GM23338 (cell line): ENCODE results near the gene MYO5B. TPM values are rescaled to one million over a fixed set of nuclear protein-coding genes. Genes with fewer than 3 reads are reported as not detected.

Experiments used
- ATAC-seq: fragments of 200-7000 bp; cut with Tn5 transposase; 3 replicates; pipeline ENCODE4 v1.9.1; 2020
- DNase-seq: peaks from one replicate; pipeline ENCODE4 v3.0.0-alpha.2; 2015; ENCODE audit warnings: low spot score
- H2AFZ ChIP-seq: fragments of 200-600 bp; sonication (generic); 2 replicates; pipeline ENCODE4 v1.8.0; 2016; ENCODE audit warnings: antibody characterized with exemption, mild to moderate bottlenecking, moderate library complexity
- H3F3A ChIP-seq: fragments of 200-600 bp; sonication (generic); replicated peaks from 2 replicates; pipeline ENCODE4 v1.8.0; 2017; ENCODE audit warnings: antibody characterized with exemption, mixed run types, low read depth
- H3K27ac ChIP-seq: fragments of 200-600 bp; sonication (generic); 2 replicates; pipeline ENCODE4 v1.6.1; 2016; ENCODE audit warnings: low read depth
- H3K27me3 ChIP-seq: fragments of 200-600 bp; sonication (generic); 2 replicates; pipeline ENCODE4 v1.8.0; 2016; ENCODE audit warnings: mild to moderate bottlenecking, mixed run types, moderate library complexity; ENCODE audit not compliant: insufficient read depth
- H3K36me3 ChIP-seq: fragments of 200-600 bp; sonication (generic); 2 replicates; pipeline ENCODE4 v1.8.0; 2016; ENCODE audit warnings: mild to moderate bottlenecking; ENCODE audit not compliant: insufficient read depth
- H3K4me1 ChIP-seq: fragments of 200-600 bp; sonication (generic); 2 replicates; pipeline ENCODE4 v1.8.0; 2016; ENCODE audit warnings: mild to moderate bottlenecking, moderate library complexity; ENCODE audit not compliant: insufficient read depth
- H3K4me2 ChIP-seq: fragments of 200-600 bp; sonication (generic); 2 replicates; pipeline ENCODE4 v1.7.1; 2017; ENCODE audit warnings: mixed run types
- H3K4me3 ChIP-seq: fragments of 200-600 bp; sonication (generic); 2 replicates; pipeline ENCODE4 v1.6.1; 2016; ENCODE audit warnings: mixed run types
- H3K79me2 ChIP-seq: fragments of 200-600 bp; sonication (generic); replicated peaks from 2 replicates; pipeline ENCODE4 v1.8.0; 2017; ENCODE audit warnings: mild to moderate bottlenecking; ENCODE audit not compliant: insufficient read depth
- H3K9me2 ChIP-seq: fragments of 200-600 bp; sonication (generic); 2 replicates; pipeline ENCODE4 v1.8.0; 2017; ENCODE audit not compliant: insufficient read depth
- H4K20me1 ChIP-seq: fragments of 200-600 bp; sonication (generic); replicated peaks from 2 replicates; pipeline ENCODE4 v1.8.0; 2017; ENCODE audit warnings: mild to moderate bottlenecking; ENCODE audit not compliant: insufficient read depth
- H3K27ac Mint-ChIP-seq: 2 replicates; pipeline ENCODE4 v1.8.0; 2020; ENCODE audit warnings: inconsistent platforms, mild to moderate bottlenecking, moderate library complexity, mixed read lengths
- H3K27me3 Mint-ChIP-seq: 3 replicates; pipeline ENCODE4 v1.8.0; 2022; ENCODE audit warnings: low read depth, mild to moderate bottlenecking, moderate library complexity, mixed read lengths, inconsistent platforms; ENCODE audit not compliant: insufficient read depth, poor library complexity
- H3K36me3 Mint-ChIP-seq: 3 replicates; pipeline ENCODE4 v1.8.0; 2021; ENCODE audit warnings: low read depth, mild to moderate bottlenecking, inconsistent platforms, moderate library complexity, mixed read lengths
- H3K4me1 Mint-ChIP-seq: 3 replicates; pipeline ENCODE4 v1.8.0; 2020; ENCODE audit warnings: mild to moderate bottlenecking, inconsistent platforms, mixed read lengths
- H3K4me3 Mint-ChIP-seq: 3 replicates; pipeline ENCODE4 v1.8.0; 2021; ENCODE audit warnings: moderate library complexity, mild to moderate bottlenecking, inconsistent platforms, mixed read lengths
- H3K9me3 Mint-ChIP-seq: 3 replicates; pipeline ENCODE4 v1.8.0; 2020; ENCODE audit warnings: moderate library complexity, mild to moderate bottlenecking, inconsistent platforms, mixed read lengths
- CREB1 ChIP-seq: fragments of 250-450 bp; sonication (Bioruptor Pico); IDR thresholded peaks from 2 replicates; pipeline ENCODE4 v1.5.0; 2020; ENCODE audit warnings: low read depth, mild to moderate bottlenecking, moderate library complexity
- CTCF ChIP-seq, 2 experiments: fragments of 200-600 bp in 1 of 2; sonication (generic) in 1 of 2; conservative IDR thresholded peaks; 2 replicates each; pipeline versions ENCODE4 v1.5.1 to v1.6.1; 2016 to 2017; ENCODE audit warnings: antibody characterized with exemption in 2 of 2, low read depth in 2 of 2, mild to moderate bottlenecking in 2 of 2, moderate library complexity in 1 of 2
- ETS1 ChIP-seq: IDR thresholded peaks from 2 replicates; pipeline ENCODE4 v1.6.1; 2016; ENCODE audit warnings: antibody characterized with exemption
- EZH2 ChIP-seq: fragments of 200-600 bp; sonication (generic); IDR thresholded peaks from one replicate; pipeline ENCODE4 v1.8.0; 2017; ENCODE audit warnings: antibody characterized with exemption, mild to moderate bottlenecking, low read depth; ENCODE audit not compliant: unreplicated experiment
- EZH2phosphoT487 ChIP-seq: fragments of 200-600 bp; sonication (generic); IDR thresholded peaks from one replicate; pipeline ENCODE4 v1.8.1; 2018; ENCODE audit warnings: antibody characterized with exemption; ENCODE audit not compliant: unreplicated experiment
- JUNB ChIP-seq: IDR thresholded peaks from one replicate; pipeline ENCODE4 v1.6.1; 2016; ENCODE audit warnings: antibody characterized with exemption; ENCODE audit not compliant: unreplicated experiment
- NANOG ChIP-seq: IDR thresholded peaks from 2 replicates; pipeline ENCODE4 v1.6.1; 2016; ENCODE audit warnings: antibody characterized with exemption, borderline replicate concordance
- POLR2AphosphoS5 ChIP-seq: IDR thresholded peaks from 2 replicates; pipeline ENCODE4 v1.6.1; 2016; ENCODE audit warnings: antibody characterized with exemption, low read depth
- REST ChIP-seq: IDR thresholded peaks from one replicate; pipeline ENCODE4 v1.6.1; 2018; ENCODE audit warnings: antibody characterized with exemption; ENCODE audit not compliant: unreplicated experiment
- STAT1 ChIP-seq: IDR thresholded peaks from one replicate; pipeline ENCODE4 v1.6.1; 2016; ENCODE audit warnings: antibody characterized with exemption; ENCODE audit not compliant: unreplicated experiment
- ZNF114 ChIP-seq: fragments of 250-450 bp; sonication (Bioruptor Pico); IDR thresholded peaks from 2 replicates; pipeline ENCODE4 v1.5.0; 2020; ENCODE audit warnings: mild to moderate bottlenecking, moderate library complexity
- ZNF331 ChIP-seq: fragments of 250-450 bp; sonication (Bioruptor Pico); IDR thresholded peaks from 2 replicates; pipeline ENCODE4 v1.5.0; 2020; ENCODE audit warnings: low read depth, mild to moderate bottlenecking, moderate library complexity
- ZNF462 ChIP-seq: fragments of 250-450 bp; sonication (Bioruptor Pico); IDR thresholded peaks from 2 replicates; pipeline ENCODE4 v1.5.0; 2020; ENCODE audit warnings: mild to moderate bottlenecking, moderate library complexity
- polyA plus RNA-seq: library from polyadenylated mRNA; unstranded; fragments of >200 nt; fragmentation: Nextera tagmentation; extraction: Ambion mirVana; gene quantifications from 2 replicates; pipeline ENCODE4 v1.2.1, GENCODE V29; 2016
- total RNA-seq: library from RNA; depleted of rRNA; stranded (reverse); fragments of >200 nt; shearing (Covaris generic); gene quantifications from 2 replicates; pipeline ENCODE4 v1.2.3, GENCODE V29; 2014

The MYO5B gene
- total and polyA plus RNA-seq, 2 experiments from 2014 or later: 3.2 to 19.1 TPM

- no peaks in the 10 kb centered on the region for H3K9me2 ChIP-seq
- H4K20me1 ChIP-seq: no peaks in the 10 kb centered on the region
- no peak overlapping the region for H3K4me3 ChIP-seq
- Mint-ChIP-seq H3K36me3 (no peaks in the 10 kb centered on the region; the same call in 2 of the 3 replicates), H3K27me3 (no peaks in the 10 kb centered on the region), H3K4me1 (no peaks in the 10 kb centered on the region), H3K4me3 (no peak overlapping the region), H3K9me3 (no peaks in the 10 kb centered on the region), H3K27ac (no peak overlapping the region)
- TF ChIP-seq CTCF (conservative IDR thresholded peaks at IDR 0.05; ENCODE audit: low read depth in 2 of 2) (no peak), CREB1 (CRISPR knock-in tag) (no peak), ZNF331 (CRISPR knock-in tag) (no peak), STAT1 (no peak), EZH2phosphoT487 (no peak), REST (no peak), POLR2AphosphoS5 (no peak), ETS1 (no peak), ZNF462 (CRISPR knock-in tag) (no peak), ZNF114 (no peak), JUNB (no peak), EZH2 (no peak), NANOG (no peak)
- DNase-seq (no peak), ATAC-seq (no peak)
- no peak overlapping the region for H3K27ac ChIP-seq
- H3K4me2 ChIP-seq: no peak overlapping the region
- H2AFZ ChIP-seq: no peak overlapping the region
- no peaks in the 10 kb centered on the region for H3K27me3 ChIP-seq
- no peaks in the 10 kb centered on the region for H3K36me3 ChIP-seq
- no peaks in the 10 kb centered on the region for H3F3A ChIP-seq
- H3K4me1 ChIP-seq: no peaks in the 10 kb centered on the region
- H3K79me2 ChIP-seq: no peaks in the 10 kb centered on the region
Measured at GRCh38 chr18:50055488-50055887, 139.5 kb downstream of the MYO5B start.
